22Rv1 (cell line): Measurements from ENCODE around the gene ZNF581.

Experiments used
- H3K27ac ChIP-seq: fragments of 450-650 bp; 2 replicates; pipeline ENCODE4 v1.5.1; 2017
- CTCF ChIP-seq: fragments of 450-650 bp; IDR thresholded peaks from 2 replicates; pipeline ENCODE4 v1.5.1; 2017; ENCODE audit warnings: mild to moderate bottlenecking
- ZFX ChIP-seq: fragments of 450-650 bp; IDR thresholded peaks from 2 replicates; pipeline ENCODE4 v1.6.1; 2017; ENCODE audit warnings: antibody characterized with exemption, borderline replicate concordance

The ZNF581 gene

GRCh38 chr19:55690769-55691545 lies 47.5 kb downstream of the ZNF581 start:
- no peak overlapping the region for H3K27ac ChIP-seq
- TF ChIP-seq ZFX (no peak), CTCF (no peak)

- TF ChIP-seq ZFX (no peak), CTCF (no peak)
- no peak overlapping the region for H3K27ac ChIP-seq
Measured at GRCh38 chr19:55691561-55692481, 48.4 kb downstream of the ZNF581 start.

GRCh38 chr19:55692681-55693081 lies 49.2 kb downstream of the ZNF581 start:
- no peak overlapping the region for H3K27ac ChIP-seq
- TF ChIP-seq CTCF, result no peak

GRCh38 chr19:55693336-55693974 lies 50.0 kb downstream of the ZNF581 start:
- H3K27ac ChIP-seq, result no peak overlapping the region
- TF ChIP-seq ZFX, result no peak
- TF ChIP-seq CTCF, result no peak

GRCh38 chr19:55694241-55694655 lies 50.8 kb downstream of the ZNF581 start:
- H3K27ac ChIP-seq, result no peak overlapping the region
- TF ChIP-seq CTCF (no peak), ZFX (no peak)

- TF ChIP-seq ZFX (no peak), CTCF (no peak)
- no peak overlapping the region for H3K27ac ChIP-seq
Measured at GRCh38 chr19:55694656-55695491, 51.4 kb downstream of the ZNF581 start.
